Liver (tissue), 3 donors: Measurements from ENCODE around the gene WDR7.

Experiments
- CTCF ChIP-seq: fragments of 150-350 bp; IDR thresholded peaks from 2 replicates; pipeline ENCODE4 v1.5.1; 2017; ENCODE audit warnings: improper control_type of control experiment, low read depth, low read length; ENCODE audit not compliant: missing input control
- FOXA1 ChIP-seq: IDR thresholded peaks from 2 replicates; pipeline ENCODE4 v1.6.1; 2016; ENCODE audit warnings: antibody characterized with exemption
- JUND ChIP-seq, 2 donors: IDR thresholded peaks; 2 replicates each; pipeline ENCODE4 v1.6.1; 2016; ENCODE audit warnings: antibody characterized with exemption in 2 of 2
- RAD21 ChIP-seq, 2 donors: IDR thresholded peaks; 2 replicates each; pipeline ENCODE4 v1.6.1; 2016; ENCODE audit warnings: antibody characterized with exemption in 2 of 2, mild to moderate bottlenecking in 2 of 2
- SP1 ChIP-seq: IDR thresholded peaks from 2 replicates; pipeline ENCODE4 v1.6.1; 2018; ENCODE audit warnings: antibody characterized with exemption, mild to moderate bottlenecking
- YY1 ChIP-seq: IDR thresholded peaks from 2 replicates; pipeline ENCODE4 v1.6.1; 2016; ENCODE audit warnings: antibody characterized with exemption, mild to moderate bottlenecking
- TF ChIP-seq, protein P1 (sequence below): IDR thresholded peaks from 2 replicates; pipeline ENCODE4 v1.6.1; 2016; ENCODE audit warnings: antibody characterized with exemption
- TF ChIP-seq, protein P2 (sequence below): IDR thresholded peaks from 2 replicates; pipeline ENCODE4 v1.6.1; 2016; ENCODE audit warnings: antibody characterized with exemption, mild to moderate bottlenecking
- donor health status: healthy.
- donor health status: healthy.

DNA sequence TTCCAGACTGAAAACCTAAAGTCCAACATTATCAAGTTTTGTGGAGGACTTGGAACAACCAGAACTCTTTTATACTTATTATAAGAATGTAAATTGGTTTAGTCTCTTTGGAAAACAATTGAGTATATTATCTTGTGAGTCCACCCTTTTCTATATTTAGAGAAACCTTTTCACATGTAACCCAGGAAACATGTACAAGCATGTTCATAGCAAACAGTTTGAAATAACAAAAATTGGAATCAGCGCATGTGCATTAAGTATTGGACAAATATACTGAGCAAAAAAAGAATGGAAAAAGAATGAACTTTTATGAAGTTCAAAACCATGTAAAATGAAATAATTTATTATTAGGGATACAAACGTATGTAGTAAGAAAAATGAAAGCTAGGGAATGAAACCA is 246.0 kb downstream of the WDR7 start:
- TF ChIP-seq YY1: no peak
- TF ChIP-seq, protein P1, sequence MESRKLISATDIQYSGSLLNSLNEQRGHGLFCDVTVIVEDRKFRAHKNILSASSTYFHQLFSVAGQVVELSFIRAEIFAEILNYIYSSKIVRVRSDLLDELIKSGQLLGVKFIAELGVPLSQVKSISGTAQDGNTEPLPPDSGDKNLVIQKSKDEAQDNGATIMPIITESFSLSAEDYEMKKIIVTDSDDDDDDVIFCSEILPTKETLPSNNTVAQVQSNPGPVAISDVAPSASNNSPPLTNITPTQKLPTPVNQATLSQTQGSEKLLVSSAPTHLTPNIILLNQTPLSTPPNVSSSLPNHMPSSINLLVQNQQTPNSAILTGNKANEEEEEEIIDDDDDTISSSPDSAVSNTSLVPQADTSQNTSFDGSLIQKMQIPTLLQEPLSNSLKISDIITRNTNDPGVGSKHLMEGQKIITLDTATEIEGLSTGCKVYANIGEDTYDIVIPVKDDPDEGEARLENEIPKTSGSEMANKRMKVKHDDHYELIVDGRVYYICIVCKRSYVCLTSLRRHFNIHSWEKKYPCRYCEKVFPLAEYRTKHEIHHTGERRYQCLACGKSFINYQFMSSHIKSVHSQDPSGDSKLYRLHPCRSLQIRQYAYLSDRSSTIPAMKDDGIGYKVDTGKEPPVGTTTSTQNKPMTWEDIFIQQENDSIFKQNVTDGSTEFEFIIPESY: no peak
- TF ChIP-seq CTCF: no peak
- TF ChIP-seq, protein P2, sequence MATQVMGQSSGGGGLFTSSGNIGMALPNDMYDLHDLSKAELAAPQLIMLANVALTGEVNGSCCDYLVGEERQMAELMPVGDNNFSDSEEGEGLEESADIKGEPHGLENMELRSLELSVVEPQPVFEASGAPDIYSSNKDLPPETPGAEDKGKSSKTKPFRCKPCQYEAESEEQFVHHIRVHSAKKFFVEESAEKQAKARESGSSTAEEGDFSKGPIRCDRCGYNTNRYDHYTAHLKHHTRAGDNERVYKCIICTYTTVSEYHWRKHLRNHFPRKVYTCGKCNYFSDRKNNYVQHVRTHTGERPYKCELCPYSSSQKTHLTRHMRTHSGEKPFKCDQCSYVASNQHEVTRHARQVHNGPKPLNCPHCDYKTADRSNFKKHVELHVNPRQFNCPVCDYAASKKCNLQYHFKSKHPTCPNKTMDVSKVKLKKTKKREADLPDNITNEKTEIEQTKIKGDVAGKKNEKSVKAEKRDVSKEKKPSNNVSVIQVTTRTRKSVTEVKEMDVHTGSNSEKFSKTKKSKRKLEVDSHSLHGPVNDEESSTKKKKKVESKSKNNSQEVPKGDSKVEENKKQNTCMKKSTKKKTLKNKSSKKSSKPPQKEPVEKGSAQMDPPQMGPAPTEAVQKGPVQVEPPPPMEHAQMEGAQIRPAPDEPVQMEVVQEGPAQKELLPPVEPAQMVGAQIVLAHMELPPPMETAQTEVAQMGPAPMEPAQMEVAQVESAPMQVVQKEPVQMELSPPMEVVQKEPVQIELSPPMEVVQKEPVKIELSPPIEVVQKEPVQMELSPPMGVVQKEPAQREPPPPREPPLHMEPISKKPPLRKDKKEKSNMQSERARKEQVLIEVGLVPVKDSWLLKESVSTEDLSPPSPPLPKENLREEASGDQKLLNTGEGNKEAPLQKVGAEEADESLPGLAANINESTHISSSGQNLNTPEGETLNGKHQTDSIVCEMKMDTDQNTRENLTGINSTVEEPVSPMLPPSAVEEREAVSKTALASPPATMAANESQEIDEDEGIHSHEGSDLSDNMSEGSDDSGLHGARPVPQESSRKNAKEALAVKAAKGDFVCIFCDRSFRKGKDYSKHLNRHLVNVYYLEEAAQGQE: no peak
- no peak for TF ChIP-seq SP1
- no peak for TF ChIP-seq JUND (IDR thresholded peaks at IDR 0.05)
- no peak for TF ChIP-seq RAD21 (IDR thresholded peaks at IDR 0.05)
- no peak for TF ChIP-seq FOXA1
